ENCODE results near the gene DPP6. TPM values are rescaled to one million over a fixed set of nuclear protein-coding genes. Genes with fewer than 3 reads are reported as not detected.

The DPP6 gene
- polyA plus RNA-seq, 1 of the 3 experiments (the other 2 are of a cell fraction): not detected

GRCh38 chr7:154874409-154875113 is 822.4 kb downstream of the DPP6 start (continued):
- TF ChIP-seq, protein P1, sequence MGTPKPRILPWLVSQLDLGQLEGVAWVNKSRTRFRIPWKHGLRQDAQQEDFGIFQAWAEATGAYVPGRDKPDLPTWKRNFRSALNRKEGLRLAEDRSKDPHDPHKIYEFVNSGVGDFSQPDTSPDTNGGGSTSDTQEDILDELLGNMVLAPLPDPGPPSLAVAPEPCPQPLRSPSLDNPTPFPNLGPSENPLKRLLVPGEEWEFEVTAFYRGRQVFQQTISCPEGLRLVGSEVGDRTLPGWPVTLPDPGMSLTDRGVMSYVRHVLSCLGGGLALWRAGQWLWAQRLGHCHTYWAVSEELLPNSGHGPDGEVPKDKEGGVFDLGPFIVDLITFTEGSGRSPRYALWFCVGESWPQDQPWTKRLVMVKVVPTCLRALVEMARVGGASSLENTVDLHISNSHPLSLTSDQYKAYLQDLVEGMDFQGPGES (IDR thresholded peaks at IDR 0.05; ENCODE audit: low read depth, low read length): no peak

- Histone ChIP-seq H3K9ac (no peak overlapping the region), H3K36me3 (replicated peaks in 1 of 2; ENCODE audit: control insufficient read depth in 1 of 2, insufficient read depth in 2 of 2, low read length in 1 of 2) (no peaks in the 10 kb centered on the region), H3K9me2 (no peaks in the 10 kb centered on the region), H3K9me3 (peaks cover 3% of the 10 kb centered on the region; the same call in 1 of the 2 replicates), H3K4me1 (ENCODE audit: control insufficient read depth in 1 of 2, insufficient read depth in 2 of 2, low read depth in 1 of 2, low read length in 1 of 2) (peaks cover 0 to 26% of the 10 kb centered on the region in 2 experiments; a peak in 2 of 4 replicates), H3K27me3 (ENCODE audit: insufficient read depth) (no peaks in the 10 kb centered on the region), H3F3A (replicated peaks; ENCODE audit: insufficient read depth) (no peaks in the 10 kb centered on the region), H3K27ac (ENCODE audit: low read depth in 2 of 2, low read length in 1 of 2) (no peak overlapping the region), H3K79me2 (ENCODE audit: insufficient read depth) (no peaks in the 10 kb centered on the region), H4K20me1 (ENCODE audit: insufficient read depth) (no peaks in the 10 kb centered on the region), H2AFZ (ENCODE audit: low read depth) (no peak overlapping the region), H3K4me3 (ENCODE audit: low read depth in 2 of 2, low read length in 1 of 2) (no peak overlapping the region), H3K4me2 (no peak overlapping the region)
- TF ChIP-seq RCOR1 (IDR thresholded peaks at IDR 0.05; ENCODE audit: low read length) (no peak), FOSL2 (IDR thresholded peaks at IDR 0.05; ENCODE audit: borderline replicate concordance, low read depth) (no peak), GABPA (IDR thresholded peaks at IDR 0.05; ENCODE audit: low read depth) (no peak), SMC3 (IDR thresholded peaks at IDR 0.05; ENCODE audit: low read depth, low read length) (no peak), JUND (IDR thresholded peaks at IDR 0.05) (no peak), YY1 (IDR thresholded peaks at IDR 0.05; ENCODE audit: low read depth) (no peak), EZH2phosphoT487 (IDR thresholded peaks at IDR 0.05; ENCODE audit: borderline replicate concordance, low read depth) (no peak), GATA2 (CRISPR knock-in tag; IDR thresholded peaks at IDR 0.05) (no peak), FOXJ3 (CRISPR knock-in tag; IDR thresholded peaks at IDR 0.05) (no peak), CHD2 (IDR thresholded peaks at IDR 0.05; ENCODE audit: low read length, partially characterized antibody) (no peak), TEAD4 (IDR thresholded peaks at IDR 0.05; ENCODE audit: borderline replicate concordance, insufficient read depth) (no peak)
- TF ChIP-seq, protein P2, sequence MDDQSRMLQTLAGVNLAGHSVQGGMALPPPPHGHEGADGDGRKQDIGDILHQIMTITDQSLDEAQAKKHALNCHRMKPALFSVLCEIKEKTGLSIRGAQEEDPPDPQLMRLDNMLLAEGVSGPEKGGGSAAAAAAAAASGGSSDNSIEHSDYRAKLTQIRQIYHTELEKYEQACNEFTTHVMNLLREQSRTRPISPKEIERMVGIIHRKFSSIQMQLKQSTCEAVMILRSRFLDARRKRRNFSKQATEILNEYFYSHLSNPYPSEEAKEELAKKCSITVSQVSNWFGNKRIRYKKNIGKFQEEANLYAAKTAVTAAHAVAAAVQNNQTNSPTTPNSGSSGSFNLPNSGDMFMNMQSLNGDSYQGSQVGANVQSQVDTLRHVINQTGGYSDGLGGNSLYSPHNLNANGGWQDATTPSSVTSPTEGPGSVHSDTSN (IDR thresholded peaks at IDR 0.05): no peak
- TF ChIP-seq, protein P1 (IDR thresholded peaks at IDR 0.05; ENCODE audit: low read depth, low read length): no peak
- WGBS (ENCODE audit: low lambda C conversion rate): 65% methylated on average over 11 of the region's 13 CpGs
- POLR2A ChIA-PET: no interaction called here
- CTCF ChIA-PET: no interaction called here
- no peak for DNase-seq
These were observed 823.1 kb downstream of the DPP6 start for GRCh38 chr7:154875297-154875696.
